K562 (cell line): ENCODE results near the gene CSNK1A1. TPM values are rescaled to one million over a fixed set of nuclear protein-coding genes. Genes with fewer than 3 reads are reported as not detected.

Experiments used
- ATAC-seq: fragments of 200-7000 bp; cut with Tn5 transposase; 3 replicates; pipeline ENCODE4 v1.9.1; 2020; ENCODE audit warnings: moderate library complexity
- BruUV-seq: library from RNA; stranded (reverse); fragments of 400-500 nt; replicated peaks from 2 replicates; lab custom pipeline; 2021; lab: Mats Ljungman, UMichigan
- CTCF ChIA-PET: fragments of 300-600 bp; formaldehyde crosslinking; extraction: SDS; loops from one replicate; lab custom pipeline; 2021; ENCODE audit warnings: low intra/inter-chr PET ratio; lab: Yijun Ruan, JAX
- POLR2A ChIA-PET: fragments of 300-600, 350-650 bp; sonication (Branson Sonifier 250); formaldehyde crosslinking; extraction: SDS; loops from one replicate; lab custom pipeline; 2021; ENCODE audit warnings: antibody characterized with exemption, inconsistent platforms; lab: Yijun Ruan, JAX
- DNase-seq, 4 experiments: peaks; one replicate each; pipeline versions ENCODE4 v3.0.0 to v3.0.0-alpha.2; 2011 to 2018; ENCODE audit warnings: low spot score in 3 of 4, mixed read lengths in 3 of 4; ENCODE audit errors: extremely low read depth in 1 of 4
- FAIRE-seq: peaks from 2 replicates; lab custom pipeline; 2011; peaks lifted over from hg19 to GRCh38; lab: Jason Lieb, UNC
- H2AFZ ChIP-seq: 2 replicates; pipeline ENCODE4 v1.6.0; 2011; ENCODE audit warnings: low read depth, low read length, control low read depth, inconsistent platforms
- H3K27ac ChIP-seq: fragments of 200-600 bp; 3 replicates; pipeline ENCODE4 v1.8.0; 2011; ENCODE audit warnings: low read depth, mild to moderate bottlenecking, control low read depth, inconsistent platforms, low read length, moderate library complexity, mixed read lengths; ENCODE audit errors: extremely low read depth
- H3K27me3 ChIP-seq, 2 experiments: fragments of 300-600 bp in 1 of 2; 2 replicates in 1 of 2; 3 replicates in 1 of 2; pipeline versions ENCODE4 v1.6.0 to v1.8.0; 2011; ENCODE audit warnings: inconsistent platforms in 2 of 2, low read length in 2 of 2, mild to moderate bottlenecking in 1 of 2, mixed read lengths in 1 of 2, moderate library complexity in 1 of 2; ENCODE audit not compliant: control insufficient read depth in 2 of 2, insufficient read depth in 2 of 2
- H3K36me3 ChIP-seq: fragments of 300-600 bp; 3 replicates; pipeline ENCODE4 v1.8.0; 2011; ENCODE audit warnings: mild to moderate bottlenecking, low read length, inconsistent platforms; ENCODE audit not compliant: control insufficient read depth, insufficient read depth
- H3K4me1 ChIP-seq, 2 experiments: fragments of 200-600 bp in 1 of 2; replicated peaks in 1 of 2; 2 replicates in 1 of 2; 3 replicates in 1 of 2; pipeline versions ENCODE4 v1.5.1 to v1.8.0; 2011; ENCODE audit warnings: inconsistent platforms in 2 of 2, low read length in 2 of 2, mild to moderate bottlenecking in 1 of 2, mixed read lengths in 1 of 2, moderate library complexity in 1 of 2; ENCODE audit not compliant: control insufficient read depth in 2 of 2, insufficient read depth in 2 of 2
- H3K4me2 ChIP-seq: 2 replicates; pipeline ENCODE4 v1.6.1; 2011; ENCODE audit warnings: low read length, control low read depth, inconsistent platforms, mixed read lengths; ENCODE audit not compliant: insufficient read depth
- H3K4me3 ChIP-seq: fragments of 200-600 bp; sonication (generic), shearing (Covaris generic); 2 replicates; pipeline ENCODE4 v1.5.1; 2016; ENCODE audit warnings: control low read depth, inconsistent platforms
- H3K79me2 ChIP-seq: fragments of 200-600 bp; 3 replicates; pipeline ENCODE4 v1.8.0; 2011; ENCODE audit warnings: low read length, inconsistent platforms; ENCODE audit not compliant: control insufficient read depth, insufficient read depth
- H3K9ac ChIP-seq, 2 experiments: 2 replicates each; pipeline versions ENCODE4 v1.6.0 to v1.6.1; 2011; ENCODE audit warnings: low read depth in 2 of 2, low read length in 2 of 2, control low read depth in 1 of 2, inconsistent platforms in 1 of 2, mild to moderate bottlenecking in 1 of 2, mixed read lengths in 1 of 2; ENCODE audit not compliant: insufficient read depth in 1 of 2
- H3K9me1 ChIP-seq: one replicate; pipeline ENCODE4 v1.6.0; 2011; ENCODE audit warnings: inconsistent platforms, mild to moderate bottlenecking, low read length, moderate library complexity; ENCODE audit not compliant: control insufficient read depth, insufficient read depth
- H3K9me3 ChIP-seq: replicated peaks from 2 replicates; pipeline ENCODE4 v1.5.1; 2011; ENCODE audit warnings: low read depth, low read length, inconsistent platforms; ENCODE audit not compliant: control insufficient read depth, insufficient read depth
- H4K20me1 ChIP-seq: replicated peaks from 2 replicates; pipeline ENCODE4 v1.6.1; 2011; ENCODE audit warnings: low read length, inconsistent platforms, mixed read lengths; ENCODE audit not compliant: control insufficient read depth, insufficient read depth
- PKNOX1 ChIP-seq: fragments of 450-650 bp; IDR thresholded peaks from 2 replicates; pipeline ENCODE4 v1.6.1; 2016
- POLR2G ChIP-seq: fragments of 200-400 bp; formaldehyde crosslinking; IDR thresholded peaks from 2 replicates; pipeline ENCODE4 v1.6.1; 2017; ENCODE audit warnings: low read depth, mild to moderate bottlenecking, antibody characterized with exemption, low read length, moderate library complexity
- SMAD4 ChIP-seq: fragments of 250-450 bp; sonication (Bioruptor Pico); conservative IDR thresholded peaks from 2 replicates; pipeline ENCODE4 v1.8.0; 2021; ENCODE audit warnings: inconsistent platforms, mild to moderate bottlenecking, moderate library complexity
- SMARCA4 ChIP-seq: fragments of 450-650 bp; IDR thresholded peaks from 2 replicates; pipeline ENCODE4 v1.6.1; 2016
- WGBS: fragments of 100-300 bp; shearing (Covaris generic); methylation state at CpG from one replicate; pipeline ENCODE4 v1.1.6; 2016; ENCODE audit warnings: low coverage, mixed read lengths; ENCODE audit not compliant: insufficient coverage; ENCODE audit errors: missing lambda C conversion rate; 5-methylcytosine and 5-hydroxymethylcytosine counted together
- in situ Hi-C: fragments of 300-500 bp; cut with MboI; formaldehyde crosslinking; loops from 4 replicates; pipeline ENCODE4 v1.15.0; 2018; ENCODE audit warnings: inconsistent platforms, mixed read lengths
- intact Hi-C: fragments of 100-400 bp; cut with micrococcal nuclease; formaldehyde crosslinking; loops from 2 replicates; pipeline ENCODE4 v1.14.2; 2022
- polyA plus RNA-seq, 8 experiments: library from polyadenylated mRNA; depleted of rRNA in 4 of 8; stranded (reverse) in 5 of 8; unstranded in 3 of 8; fragments of >200 nt; fragmentation: Nextera tagmentation in 2 of 8; fragmentation: Illumina TruSeq in 1 of 8; extraction: Ambion mirVana in 2 of 8; extraction: Trizol in 1 of 8; gene quantifications; 2 replicates each; pipeline versions ENCODE4 v1.2.1 to v1.2.3, GENCODE V29; 2011 to 2014; ENCODE audit warnings: inconsistent platforms in 1 of 8, missing spikeins in 1 of 8
- total RNA-seq, 7 experiments: library from RNA; depleted of rRNA in 6 of 7; stranded (reverse); fragments of >200 nt in 6 of 7; fragmentation: Illumina TruSeq in 2 of 7; extraction: Trizol in 2 of 7; gene quantifications; 2 replicates each; pipeline versions ENCODE4 v1.2.1 to v1.2.3, GENCODE V29; 2011 to 2021; ENCODE audit warnings: low replicate concordance in 1 of 7
- TF ChIP-seq, protein P1 (sequence below), 2 experiments: fragments of 450-650 bp; formaldehyde crosslinking in 1 of 2; IDR thresholded peaks; 2 replicates each; pipeline versions ENCODE4 v1.4.0 to v1.6.1; 2014 to 2020; ENCODE audit warnings: mild to moderate bottlenecking in 2 of 2, borderline replicate concordance in 1 of 2, low read depth in 1 of 2
- TF ChIP-seq, protein P2 (sequence below): sonication (generic); formaldehyde crosslinking; IDR thresholded peaks from 2 replicates; pipeline ENCODE4 v1.9.0; 2022; ENCODE audit warnings: mild to moderate bottlenecking, missing genetic modification reagents
- TF ChIP-seq, protein P3 (sequence below): sonication (generic); formaldehyde crosslinking; IDR thresholded peaks from 2 replicates; pipeline ENCODE4 v1.5.0; 2020; ENCODE audit warnings: missing genetic modification reagents

CSNK1A1 gene
- total and polyA plus RNA-seq, 9 of the 15 experiments (the other 6 are each of a cell fraction or from before 2014, with no cell fraction given), result 49.1 to 196 (median 154) TPM

DNA sequence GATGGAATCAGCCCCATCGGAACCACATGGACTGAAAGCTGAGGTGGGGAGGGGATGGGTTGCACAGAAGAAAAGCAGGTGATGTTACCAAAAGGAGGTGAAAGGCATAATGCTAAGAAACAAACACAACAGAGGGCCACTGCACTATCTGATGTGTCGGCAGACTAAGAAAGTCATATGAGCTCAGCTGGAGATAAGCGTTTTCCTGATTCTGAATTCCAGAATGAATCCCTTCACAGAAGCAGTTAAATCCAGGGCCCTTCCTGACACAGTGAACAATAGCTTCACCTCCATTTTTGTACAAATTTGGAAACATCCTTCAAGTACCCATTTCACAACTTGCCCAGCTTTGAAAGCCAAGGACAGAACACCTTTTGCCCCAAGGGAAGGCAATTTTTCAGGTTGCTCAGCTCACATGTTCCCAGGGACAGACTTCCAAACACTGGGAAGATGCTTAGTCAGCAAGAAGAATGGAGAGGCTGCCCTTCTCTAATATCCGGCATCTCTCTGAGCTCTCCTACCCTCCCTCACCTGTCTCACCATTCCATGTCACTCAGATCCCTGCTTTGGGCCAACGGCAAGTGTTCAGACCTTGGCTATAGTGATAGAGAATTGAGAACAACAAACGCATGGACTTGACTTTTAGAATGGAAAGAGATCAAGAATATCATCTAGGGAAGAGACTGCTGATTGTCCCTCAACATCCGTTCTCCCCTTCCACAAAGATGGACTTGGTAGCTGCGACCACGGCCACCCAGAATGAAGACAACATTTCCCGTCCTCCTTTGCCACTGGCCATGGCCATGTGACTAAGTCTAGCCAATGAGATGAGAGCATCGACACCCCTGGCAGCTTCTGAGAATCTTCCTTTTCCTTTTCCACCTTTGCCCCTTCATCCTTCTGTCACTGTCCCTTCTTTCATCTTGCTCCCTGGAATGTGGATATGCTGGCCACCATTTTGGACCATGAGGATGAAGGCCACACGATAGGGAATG lies 103.6 kb downstream of the CSNK1A1 start:
- intact Hi-C loops (loop anchor here (2.0 kb wide), 3 partner anchors 39 to 171 kb away; no protein-coding TSS in a partner anchor), in situ Hi-C loops (no loop called here)
- Histone ChIP-seq H3K9me1 (no peaks in the 10 kb centered on the region), H3K79me2 (no peaks in the 10 kb centered on the region), H3K4me3 (no peak overlapping the region), H3K9me3 (peaks cover 6% of the 10 kb centered on the region), H3K9ac (no peak overlapping the region; a peak in 1 of 4 replicates), H3K36me3 (no peaks in the 10 kb centered on the region), H3K4me2 (peak overlapping the region; percentile 30), H3K4me1 (peaks cover 43 to 62% of the 10 kb centered on the region in 2 experiments), H2AFZ (peak overlapping the region; percentile 89), H3K27me3 (no peaks in the 10 kb centered on the region), H3K27ac (peak overlapping the region; percentile 31; the same call in 2 of the 3 replicates), H4K20me1 (no peaks in the 10 kb centered on the region)
- CTCF ChIA-PET, result interaction anchor here (2.6 kb wide), 1 partner anchor 118 kb away, joined by 14 read pairs; no protein-coding TSS in a partner anchor
- FAIRE-seq (peak; percentile 69), DNase-seq (peak in 3 of 4 experiments; percentile 55 to 67 (median 59)), ATAC-seq (no peak)
- WGBS, result 55% methylated on average over 12 of the region's 12 CpGs
- no TSS peak for BruUV-seq
- POLR2A ChIA-PET, result interaction anchor here (0.8 to 3.2 kb wide), 10 partner anchors 9 to 115 kb away, joined by 3 to 18 read pairs (median 4); partner anchors contain the start of gene CSNK1A1
- peak; percentile 4; the same call in 1 of the 2 replicates for TF ChIP-seq PKNOX1
- TF ChIP-seq, protein P1, sequence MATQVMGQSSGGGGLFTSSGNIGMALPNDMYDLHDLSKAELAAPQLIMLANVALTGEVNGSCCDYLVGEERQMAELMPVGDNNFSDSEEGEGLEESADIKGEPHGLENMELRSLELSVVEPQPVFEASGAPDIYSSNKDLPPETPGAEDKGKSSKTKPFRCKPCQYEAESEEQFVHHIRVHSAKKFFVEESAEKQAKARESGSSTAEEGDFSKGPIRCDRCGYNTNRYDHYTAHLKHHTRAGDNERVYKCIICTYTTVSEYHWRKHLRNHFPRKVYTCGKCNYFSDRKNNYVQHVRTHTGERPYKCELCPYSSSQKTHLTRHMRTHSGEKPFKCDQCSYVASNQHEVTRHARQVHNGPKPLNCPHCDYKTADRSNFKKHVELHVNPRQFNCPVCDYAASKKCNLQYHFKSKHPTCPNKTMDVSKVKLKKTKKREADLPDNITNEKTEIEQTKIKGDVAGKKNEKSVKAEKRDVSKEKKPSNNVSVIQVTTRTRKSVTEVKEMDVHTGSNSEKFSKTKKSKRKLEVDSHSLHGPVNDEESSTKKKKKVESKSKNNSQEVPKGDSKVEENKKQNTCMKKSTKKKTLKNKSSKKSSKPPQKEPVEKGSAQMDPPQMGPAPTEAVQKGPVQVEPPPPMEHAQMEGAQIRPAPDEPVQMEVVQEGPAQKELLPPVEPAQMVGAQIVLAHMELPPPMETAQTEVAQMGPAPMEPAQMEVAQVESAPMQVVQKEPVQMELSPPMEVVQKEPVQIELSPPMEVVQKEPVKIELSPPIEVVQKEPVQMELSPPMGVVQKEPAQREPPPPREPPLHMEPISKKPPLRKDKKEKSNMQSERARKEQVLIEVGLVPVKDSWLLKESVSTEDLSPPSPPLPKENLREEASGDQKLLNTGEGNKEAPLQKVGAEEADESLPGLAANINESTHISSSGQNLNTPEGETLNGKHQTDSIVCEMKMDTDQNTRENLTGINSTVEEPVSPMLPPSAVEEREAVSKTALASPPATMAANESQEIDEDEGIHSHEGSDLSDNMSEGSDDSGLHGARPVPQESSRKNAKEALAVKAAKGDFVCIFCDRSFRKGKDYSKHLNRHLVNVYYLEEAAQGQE (IDR thresholded peaks at IDR 0.05; ENCODE audit: borderline replicate concordance), result peak; percentile 32; the same call in 1 of the 2 replicates
- TF ChIP-seq, protein P1 (CRISPR knock-in tag; IDR thresholded peaks at IDR 0.05; ENCODE audit: low read depth), result no peak
- TF ChIP-seq POLR2G, result no peak
- TF ChIP-seq SMAD4 (CRISPR knock-in tag), result 0 out of 2 replicates have a peak, but pooled peaks have one; percentile 32
- TF ChIP-seq, protein P2, sequence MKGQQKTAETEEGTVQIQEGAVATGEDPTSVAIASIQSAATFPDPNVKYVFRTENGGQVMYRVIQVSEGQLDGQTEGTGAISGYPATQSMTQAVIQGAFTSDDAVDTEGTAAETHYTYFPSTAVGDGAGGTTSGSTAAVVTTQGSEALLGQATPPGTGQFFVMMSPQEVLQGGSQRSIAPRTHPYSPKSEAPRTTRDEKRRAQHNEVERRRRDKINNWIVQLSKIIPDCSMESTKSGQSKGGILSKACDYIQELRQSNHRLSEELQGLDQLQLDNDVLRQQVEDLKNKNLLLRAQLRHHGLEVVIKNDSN, result peak; percentile 97
- TF ChIP-seq, protein P3, sequence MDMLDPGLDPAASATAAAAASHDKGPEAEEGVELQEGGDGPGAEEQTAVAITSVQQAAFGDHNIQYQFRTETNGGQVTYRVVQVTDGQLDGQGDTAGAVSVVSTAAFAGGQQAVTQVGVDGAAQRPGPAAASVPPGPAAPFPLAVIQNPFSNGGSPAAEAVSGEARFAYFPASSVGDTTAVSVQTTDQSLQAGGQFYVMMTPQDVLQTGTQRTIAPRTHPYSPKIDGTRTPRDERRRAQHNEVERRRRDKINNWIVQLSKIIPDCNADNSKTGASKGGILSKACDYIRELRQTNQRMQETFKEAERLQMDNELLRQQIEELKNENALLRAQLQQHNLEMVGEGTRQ (CRISPR knock-in tag), result peak; percentile 95
- 0 out of 2 replicates have a peak, but pooled peaks have one; percentile 19 for TF ChIP-seq SMARCA4
